ENCODE measurements around the gene NARF. TPM values are rescaled to one million over a fixed set of nuclear protein-coding genes. Genes with fewer than 3 reads are reported as not detected.

Gene NARF
- total RNA-seq, 1 donor from 2014 or later: 62.6 TPM

DNA sequence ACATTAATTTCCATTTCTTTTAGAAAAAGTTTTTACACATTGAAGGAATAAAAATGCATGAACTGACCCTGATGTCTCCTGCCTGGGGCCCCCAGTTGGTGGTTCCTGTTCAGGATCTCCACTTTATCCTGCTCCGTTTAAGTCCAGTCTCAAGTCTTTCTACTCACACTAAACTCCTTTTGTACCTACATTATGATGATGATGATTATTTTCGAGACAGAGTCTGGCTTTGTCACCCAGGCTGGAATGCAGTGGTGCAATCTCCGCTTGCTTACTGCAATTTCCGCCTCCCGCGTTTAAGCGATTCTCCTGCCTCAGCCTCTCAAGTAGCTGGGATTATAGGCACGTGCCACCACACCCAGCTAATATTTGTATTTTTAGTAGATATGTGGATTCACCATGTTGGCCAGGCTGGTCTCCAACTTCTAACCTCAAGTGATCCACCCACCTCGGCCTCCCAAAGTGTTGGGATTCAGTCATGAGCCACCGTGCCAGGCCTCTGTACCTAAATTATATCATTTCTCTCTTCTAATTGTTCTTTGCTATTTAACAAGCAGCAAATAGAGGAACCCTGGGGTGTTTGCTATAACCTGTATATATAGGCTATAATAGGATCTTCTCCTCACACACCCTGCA, 58.8 kb downstream of the NARF start:
- intact Hi-C loops (cut with DNase I): no loop called here
- no peaks in the 10 kb centered on the region for H3K9me3 ChIP-seq
- no peaks in the 10 kb centered on the region for H3K36me3 ChIP-seq
- H3K4me3 ChIP-seq: no peak overlapping the region
- no peak for DNase-seq (ENCODE audit: extremely low spot score in 2 of 2)
- no peak for TF ChIP-seq POLR2A (IDR thresholded peaks at IDR 0.05)
- TF ChIP-seq POLR2AphosphoS5 (IDR thresholded peaks at IDR 0.05; ENCODE audit: insufficient read depth in 1 of 2, low read depth in 1 of 2): no peak
- TF ChIP-seq, protein P1, sequence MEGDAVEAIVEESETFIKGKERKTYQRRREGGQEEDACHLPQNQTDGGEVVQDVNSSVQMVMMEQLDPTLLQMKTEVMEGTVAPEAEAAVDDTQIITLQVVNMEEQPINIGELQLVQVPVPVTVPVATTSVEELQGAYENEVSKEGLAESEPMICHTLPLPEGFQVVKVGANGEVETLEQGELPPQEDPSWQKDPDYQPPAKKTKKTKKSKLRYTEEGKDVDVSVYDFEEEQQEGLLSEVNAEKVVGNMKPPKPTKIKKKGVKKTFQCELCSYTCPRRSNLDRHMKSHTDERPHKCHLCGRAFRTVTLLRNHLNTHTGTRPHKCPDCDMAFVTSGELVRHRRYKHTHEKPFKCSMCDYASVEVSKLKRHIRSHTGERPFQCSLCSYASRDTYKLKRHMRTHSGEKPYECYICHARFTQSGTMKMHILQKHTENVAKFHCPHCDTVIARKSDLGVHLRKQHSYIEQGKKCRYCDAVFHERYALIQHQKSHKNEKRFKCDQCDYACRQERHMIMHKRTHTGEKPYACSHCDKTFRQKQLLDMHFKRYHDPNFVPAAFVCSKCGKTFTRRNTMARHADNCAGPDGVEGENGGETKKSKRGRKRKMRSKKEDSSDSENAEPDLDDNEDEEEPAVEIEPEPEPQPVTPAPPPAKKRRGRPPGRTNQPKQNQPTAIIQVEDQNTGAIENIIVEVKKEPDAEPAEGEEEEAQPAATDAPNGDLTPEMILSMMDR (IDR thresholded peaks at IDR 0.05): no peak
- H3K27ac ChIP-seq: no peak overlapping the region
- peaks cover 19% of the 10 kb centered on the region for H3K4me1 ChIP-seq
- H3K27me3 ChIP-seq: no peaks in the 10 kb centered on the region

DNA sequence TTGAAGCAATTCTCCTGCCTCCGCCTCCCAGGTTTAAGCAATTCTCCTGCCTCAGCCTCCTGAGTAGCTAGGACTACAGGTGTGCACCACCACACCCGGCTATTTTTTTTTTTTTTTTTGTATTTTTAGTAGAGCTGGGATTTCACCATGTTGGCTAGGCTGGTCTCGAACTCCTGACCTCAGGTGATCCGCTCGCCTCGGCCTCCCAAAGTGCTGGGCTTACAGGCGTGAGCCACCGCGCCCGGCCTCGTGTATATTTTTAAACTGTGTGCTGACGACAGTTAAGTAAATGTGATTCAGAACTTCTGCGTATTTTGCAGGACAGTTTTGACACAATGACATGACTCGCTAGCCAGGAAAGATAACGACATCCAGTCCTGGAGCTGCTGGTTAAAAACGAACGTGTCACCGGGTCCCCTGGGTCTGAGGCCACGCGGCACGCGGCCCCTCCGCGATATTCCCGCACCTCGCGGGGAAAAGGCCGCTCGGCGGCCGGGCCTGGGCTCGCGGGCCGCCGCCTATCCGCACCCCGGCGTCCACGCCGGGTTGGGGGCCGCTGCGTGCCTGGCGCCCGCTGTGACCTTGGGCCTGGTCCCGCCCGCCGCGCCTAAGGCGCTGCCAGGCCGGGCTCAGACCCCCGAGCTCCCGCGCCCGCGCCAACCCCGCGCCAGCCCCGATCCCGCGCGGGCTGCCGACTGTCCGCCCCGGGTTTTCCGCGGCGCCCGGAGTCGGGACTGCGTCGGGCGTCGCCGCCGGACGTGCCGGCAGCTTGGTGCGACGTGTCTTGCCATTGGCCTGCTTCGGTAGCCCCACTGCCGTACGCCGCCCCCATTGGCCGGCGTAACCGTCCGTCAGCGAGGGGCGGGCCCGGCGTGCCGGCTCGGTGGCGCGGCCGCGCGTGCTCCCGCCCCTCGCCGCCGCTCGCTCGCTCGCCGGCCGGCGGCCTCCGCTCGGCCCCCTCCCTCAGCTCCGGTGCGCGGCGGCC, 60.6 kb downstream of the NARF start, which contains the start of gene FOXK2:
Gene FOXK2, plus strand, starts transcription at position 907 of the 985 bp plus-strand sequence. CDS start 157 bp downstream, outside the sequence.
- H3K36me3 ChIP-seq: no peaks in the 10 kb centered on the region
- H3K4me3 ChIP-seq: peak within 1 kb of the TSS; percentile 78 to 95
- intact Hi-C loops (cut with DNase I): no loop called here
- DNase-seq (ENCODE audit: extremely low spot score in 2 of 2): no peak
- no peaks in the 10 kb centered on the region for H3K27me3 ChIP-seq
- TF ChIP-seq POLR2AphosphoS5 (IDR thresholded peaks at IDR 0.05; ENCODE audit: insufficient read depth in 1 of 2, low read depth in 1 of 2) (peak in 1 of 2 donors; percentile 58), POLR2A (IDR thresholded peaks at IDR 0.05) (peak in 1 of 2 donors; percentile 85)
- TF ChIP-seq, protein P1 (IDR thresholded peaks at IDR 0.05): no peak
- peak within 1 kb of the TSS; percentile 96 for H3K27ac ChIP-seq
- peaks cover 37% of the 10 kb centered on the region for H3K4me1 ChIP-seq
- H3K9me3 ChIP-seq: no peaks in the 10 kb centered on the region

DNA sequence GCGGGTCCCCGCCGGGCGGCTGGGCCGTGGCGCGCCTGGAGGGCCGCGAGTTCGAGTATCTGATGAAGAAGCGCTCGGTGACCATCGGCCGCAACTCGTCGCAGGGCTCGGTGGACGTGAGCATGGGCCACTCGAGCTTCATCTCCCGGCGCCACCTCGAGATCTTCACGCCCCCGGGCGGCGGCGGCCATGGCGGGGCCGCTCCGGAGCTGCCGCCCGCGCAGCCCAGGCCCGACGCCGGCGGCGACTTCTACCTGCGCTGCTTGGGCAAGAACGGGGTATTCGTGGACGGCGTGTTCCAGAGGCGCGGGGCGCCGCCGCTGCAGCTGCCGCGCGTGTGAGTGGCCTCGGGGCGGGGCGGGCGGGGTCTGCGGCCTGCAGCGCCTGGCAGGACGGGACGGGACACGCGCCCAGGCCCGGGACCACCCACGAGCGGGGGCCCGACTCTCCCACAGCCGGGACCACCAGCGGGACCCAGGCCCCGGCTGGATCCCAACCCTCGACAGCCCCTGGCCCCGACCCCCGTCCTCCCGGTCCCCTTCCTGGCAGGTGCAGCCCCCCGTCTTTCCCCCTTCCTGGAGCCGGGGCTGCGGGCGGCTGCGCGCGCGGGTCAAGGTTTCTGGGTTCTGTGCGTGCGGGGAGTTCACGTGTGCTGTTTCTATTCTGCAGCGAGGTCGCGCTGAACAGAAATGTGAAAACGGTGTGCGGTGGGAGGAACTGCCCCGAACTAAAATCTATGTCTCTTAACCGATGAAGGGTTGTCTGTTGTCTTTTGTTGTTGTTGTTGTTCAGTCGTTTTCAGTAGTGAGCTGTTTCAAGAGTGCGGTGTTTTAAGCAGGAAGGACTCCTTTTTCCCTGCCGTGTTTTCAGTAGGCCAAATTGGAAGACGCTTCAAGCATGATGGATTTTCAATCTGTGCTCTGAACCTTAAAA, 61.7 kb downstream of the NARF start:
- no peaks in the 10 kb centered on the region for H3K9me3 ChIP-seq
- no peak for DNase-seq (ENCODE audit: extremely low spot score in 2 of 2)
- peaks cover 47% of the 10 kb centered on the region for H3K4me1 ChIP-seq
- H3K36me3 ChIP-seq: no peaks in the 10 kb centered on the region
- peak overlapping the region; percentile 78 to 95 for H3K4me3 ChIP-seq
- peak overlapping the region; percentile 78 for H3K27ac ChIP-seq
- intact Hi-C loops (cut with DNase I): no loop called here
- TF ChIP-seq, protein P1 (IDR thresholded peaks at IDR 0.05): no peak
- TF ChIP-seq POLR2A (IDR thresholded peaks at IDR 0.05) (no peak), POLR2AphosphoS5 (IDR thresholded peaks at IDR 0.05; ENCODE audit: insufficient read depth in 1 of 2, low read depth in 1 of 2) (no peak)
- H3K27me3 ChIP-seq: no peaks in the 10 kb centered on the region

DNA sequence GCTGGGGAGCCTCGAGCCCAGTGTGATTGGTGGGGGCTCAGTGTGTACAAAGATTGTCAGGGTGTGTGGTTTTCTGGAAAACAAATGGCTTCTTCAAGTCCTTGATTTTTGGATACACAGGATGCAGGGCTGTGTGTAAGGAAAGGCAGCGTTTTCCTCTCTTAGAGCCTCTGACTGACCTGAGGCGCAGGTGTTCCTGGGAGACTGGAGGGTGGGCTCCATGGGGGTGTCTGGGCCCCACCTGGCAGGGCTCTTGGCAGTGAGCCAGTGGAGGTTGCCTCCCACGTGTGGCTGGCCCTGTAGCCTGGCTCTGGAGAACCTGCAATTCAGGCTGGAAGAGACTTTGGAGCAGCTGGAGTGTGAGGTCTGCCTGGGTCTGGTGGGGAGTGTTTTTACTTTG, 66.0 kb downstream of the NARF start:
- Histone ChIP-seq H3K27me3 (no peaks in the 10 kb centered on the region), H3K9me3 (no peaks in the 10 kb centered on the region), H3K4me1 (peaks cover 84% of the 10 kb centered on the region), H3K36me3 (no peaks in the 10 kb centered on the region), H3K4me3 (no peak overlapping the region), H3K27ac (peak overlapping the region; percentile 40)
- intact Hi-C loops (cut with DNase I): no loop called here
- DNase-seq (ENCODE audit: extremely low spot score in 2 of 2): no peak
- TF ChIP-seq, protein P1 (IDR thresholded peaks at IDR 0.05): no peak
- no peak for TF ChIP-seq POLR2A (IDR thresholded peaks at IDR 0.05)
- no peak for TF ChIP-seq POLR2AphosphoS5 (IDR thresholded peaks at IDR 0.05; ENCODE audit: insufficient read depth in 1 of 2, low read depth in 1 of 2)
